KOPT-K1 (cell line): ENCODE measurements around the gene C4orf50.

Source experiments
- H3K27ac ChIP-seq: fragments of 200-600 bp; sonication (generic); 2 replicates; pipeline ENCODE4 v1.5.1; 2016; ENCODE audit warnings: antibody characterized with exemption, mild to moderate bottlenecking, low read depth, low read length; ENCODE audit not compliant: poor library complexity, severe bottlenecking
- H3K36me3 ChIP-seq: fragments of 200-600 bp; sonication (generic); 2 replicates; pipeline ENCODE4 v1.5.1; 2017; ENCODE audit warnings: antibody characterized with exemption, mild to moderate bottlenecking, low read length, moderate library complexity; ENCODE audit not compliant: insufficient read depth
- H3K9me3 ChIP-seq: fragments of 200-600 bp; sonication (generic); 2 replicates; pipeline ENCODE4 v1.5.1; 2017; ENCODE audit warnings: antibody characterized with exemption, low read length, mild to moderate bottlenecking; ENCODE audit not compliant: insufficient read depth, poor library complexity, severe bottlenecking

The C4orf50 gene

DNA sequence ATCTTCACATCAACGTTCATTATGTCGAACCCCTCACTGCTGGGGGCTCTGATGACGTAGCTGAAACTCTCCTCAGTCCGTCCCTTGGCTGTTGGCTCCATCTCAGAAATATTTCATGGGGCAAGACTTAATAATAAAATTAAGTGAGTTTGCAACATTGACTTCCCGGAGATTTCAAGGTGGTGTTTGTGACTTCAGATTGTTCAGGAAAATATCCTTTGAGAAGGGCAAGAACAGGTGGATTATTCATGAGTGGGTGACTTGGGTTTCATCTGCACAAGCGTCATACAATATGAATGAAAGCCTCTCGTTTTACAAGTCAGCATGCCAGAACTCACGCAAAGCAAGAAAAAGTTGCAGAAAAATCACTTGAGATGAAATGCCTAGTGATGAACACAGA lies at the start of gene C4orf50:
TSS of gene C4orf50 (minus strand) at position 101 of the 400 bp plus-strand sequence.
- no peaks in the 10 kb centered on the region for H3K36me3 ChIP-seq
- no peaks in the 10 kb centered on the region for H3K9me3 ChIP-seq
- no peak within 1 kb of the TSS for H3K27ac ChIP-seq

DNA sequence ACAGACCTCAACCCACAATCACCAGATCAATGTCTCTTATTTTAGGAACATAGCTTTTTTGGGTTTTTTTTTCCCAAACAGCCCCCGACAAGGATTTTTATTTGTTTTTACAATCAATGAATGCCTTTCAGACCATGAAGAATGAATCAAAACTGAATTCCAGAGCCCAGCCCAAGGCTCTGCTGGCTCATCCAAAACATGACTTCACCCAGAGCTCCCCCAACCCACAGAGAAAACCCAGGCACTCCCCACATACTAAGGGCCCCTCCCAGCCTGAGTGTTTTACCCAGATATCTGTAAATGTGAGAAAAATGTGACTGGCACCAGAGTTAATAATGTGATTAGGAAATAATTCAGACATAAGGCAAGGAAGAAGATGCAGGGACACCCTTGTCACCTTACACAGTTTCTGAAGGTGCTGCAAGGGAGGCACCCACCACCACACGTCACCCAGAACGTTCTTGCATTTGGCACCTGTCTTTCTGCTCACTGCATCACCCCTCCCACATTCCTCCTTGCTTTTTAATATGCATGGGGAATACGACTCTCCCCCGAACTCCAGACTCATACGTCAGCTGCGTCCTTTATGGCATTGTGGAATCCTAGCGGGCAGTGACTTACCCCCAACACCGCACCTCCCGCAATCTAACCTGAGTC lies 47.8 kb upstream of the C4orf50 start:
- H3K36me3 ChIP-seq, result peaks cover 88% of the 10 kb centered on the region
- peaks cover 12% of the 10 kb centered on the region for H3K9me3 ChIP-seq
- no peak overlapping the region for H3K27ac ChIP-seq

DNA sequence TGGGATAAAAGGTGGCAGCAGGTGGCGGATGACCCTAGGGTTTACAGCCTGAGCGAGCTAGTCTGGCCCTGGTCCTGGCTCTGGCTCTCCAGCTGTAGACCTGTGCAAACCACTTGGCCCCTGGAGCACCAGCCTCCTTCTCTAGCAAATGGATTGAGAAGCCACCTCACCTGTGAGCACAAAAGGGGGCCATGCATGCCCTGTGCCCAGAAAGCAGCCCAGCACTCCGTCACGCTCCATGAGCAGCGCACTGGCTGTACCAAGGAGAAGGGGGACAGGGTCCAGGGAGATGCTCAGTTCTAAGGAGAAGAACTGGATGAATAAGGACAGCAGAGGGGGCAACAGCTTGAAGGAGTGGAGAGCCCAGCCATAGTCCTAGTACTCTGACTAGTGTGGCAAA lies 46.9 kb upstream of the C4orf50 start:
- Histone ChIP-seq H3K9me3 (peaks cover 21% of the 10 kb centered on the region), H3K36me3 (peaks cover 88% of the 10 kb centered on the region), H3K27ac (no peak overlapping the region)

DNA sequence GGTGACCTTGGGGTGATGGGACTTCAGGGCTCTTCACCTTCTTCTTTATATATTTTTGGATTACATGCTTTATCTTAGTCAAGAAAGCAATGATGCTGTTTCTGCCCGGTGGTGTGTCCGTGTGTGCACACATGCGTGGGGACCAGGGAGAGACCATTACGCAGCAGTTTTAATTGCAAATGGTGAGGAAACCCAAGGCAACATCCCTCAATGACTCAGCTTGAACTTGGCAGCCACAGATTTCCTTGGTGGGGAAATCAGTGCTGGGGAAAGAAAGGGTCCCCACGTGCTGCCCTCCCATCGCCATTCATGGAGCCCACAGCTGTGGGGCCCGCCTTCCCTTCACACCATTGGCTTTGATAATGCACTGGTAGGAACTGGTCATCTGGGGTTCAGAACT lies 46.2 kb upstream of the C4orf50 start:
- Histone ChIP-seq H3K9me3 (peaks cover 29% of the 10 kb centered on the region), H3K27ac (no peak overlapping the region), H3K36me3 (peaks cover 88% of the 10 kb centered on the region)

DNA sequence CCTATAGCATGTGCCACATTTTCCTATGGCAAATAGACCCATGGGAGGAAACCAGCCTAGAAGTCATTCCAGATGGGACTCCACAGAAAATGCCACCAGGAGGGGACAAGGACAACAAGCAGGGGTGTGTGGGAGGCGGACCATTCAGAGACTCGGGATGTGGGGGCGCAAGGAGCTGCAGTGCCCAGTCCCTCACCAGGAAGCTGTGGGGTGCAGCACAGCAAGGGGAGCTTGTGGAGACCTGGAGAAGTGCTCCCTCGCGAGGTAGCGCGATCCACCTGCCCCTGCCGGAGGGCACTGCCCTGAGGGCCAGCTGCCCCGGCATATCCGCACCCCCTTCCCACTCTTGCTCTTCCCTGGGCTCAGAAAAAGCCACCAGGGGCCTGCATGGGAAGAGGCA lies 45.5 kb upstream of the C4orf50 start:
- Histone ChIP-seq H3K9me3 (peaks cover 36% of the 10 kb centered on the region), H3K27ac (no peak overlapping the region), H3K36me3 (peaks cover 94% of the 10 kb centered on the region)

DNA sequence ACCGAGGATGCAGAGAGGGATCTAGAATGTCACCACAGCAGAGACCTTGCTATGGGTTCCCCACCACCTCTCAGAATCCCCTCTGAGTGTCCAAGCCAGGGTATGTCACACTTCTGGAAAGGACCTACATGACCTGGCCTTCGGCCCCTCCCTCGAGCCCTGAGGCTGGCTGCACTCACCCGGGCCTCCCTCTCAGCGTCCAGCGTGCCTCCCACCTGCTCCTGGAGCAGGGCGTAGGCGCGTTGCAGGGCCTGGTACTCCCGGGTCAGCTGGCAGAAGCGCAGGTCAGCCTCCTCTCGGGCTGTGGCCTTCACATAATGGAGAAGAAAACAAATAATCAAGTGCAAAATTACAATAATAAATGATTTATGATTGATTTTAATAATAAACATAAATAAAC lies 43.9 kb upstream of the C4orf50 start:
- peaks cover 48% of the 10 kb centered on the region for H3K9me3 ChIP-seq
- H3K27ac ChIP-seq, result no peak overlapping the region
- H3K36me3 ChIP-seq, result peaks cover 99% of the 10 kb centered on the region

DNA sequence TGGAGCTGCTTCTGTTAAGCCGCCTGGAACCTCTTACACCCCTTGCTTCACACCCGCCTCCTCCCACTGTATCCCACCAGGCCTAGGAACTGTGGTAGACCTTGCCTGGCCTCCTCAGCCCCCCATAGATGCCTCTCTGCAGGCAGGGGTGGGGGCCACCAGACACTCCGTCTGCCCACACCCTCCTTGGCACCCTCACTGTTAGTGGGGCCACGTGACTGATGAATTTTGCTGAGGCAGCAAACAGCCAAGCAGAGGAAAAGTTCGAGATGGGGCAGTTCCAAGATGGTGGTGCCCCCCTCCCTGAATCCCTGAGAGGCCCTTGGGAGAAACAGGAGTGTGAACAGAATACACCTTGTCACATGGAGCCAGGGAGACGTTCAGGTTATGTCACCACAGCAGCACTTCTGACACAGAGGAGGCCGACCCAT lies 41.2 kb upstream of the C4orf50 start:
- peaks cover 48% of the 10 kb centered on the region for H3K9me3 ChIP-seq
- peaks cover 100% of the 10 kb centered on the region for H3K36me3 ChIP-seq
- no peak overlapping the region for H3K27ac ChIP-seq

DNA sequence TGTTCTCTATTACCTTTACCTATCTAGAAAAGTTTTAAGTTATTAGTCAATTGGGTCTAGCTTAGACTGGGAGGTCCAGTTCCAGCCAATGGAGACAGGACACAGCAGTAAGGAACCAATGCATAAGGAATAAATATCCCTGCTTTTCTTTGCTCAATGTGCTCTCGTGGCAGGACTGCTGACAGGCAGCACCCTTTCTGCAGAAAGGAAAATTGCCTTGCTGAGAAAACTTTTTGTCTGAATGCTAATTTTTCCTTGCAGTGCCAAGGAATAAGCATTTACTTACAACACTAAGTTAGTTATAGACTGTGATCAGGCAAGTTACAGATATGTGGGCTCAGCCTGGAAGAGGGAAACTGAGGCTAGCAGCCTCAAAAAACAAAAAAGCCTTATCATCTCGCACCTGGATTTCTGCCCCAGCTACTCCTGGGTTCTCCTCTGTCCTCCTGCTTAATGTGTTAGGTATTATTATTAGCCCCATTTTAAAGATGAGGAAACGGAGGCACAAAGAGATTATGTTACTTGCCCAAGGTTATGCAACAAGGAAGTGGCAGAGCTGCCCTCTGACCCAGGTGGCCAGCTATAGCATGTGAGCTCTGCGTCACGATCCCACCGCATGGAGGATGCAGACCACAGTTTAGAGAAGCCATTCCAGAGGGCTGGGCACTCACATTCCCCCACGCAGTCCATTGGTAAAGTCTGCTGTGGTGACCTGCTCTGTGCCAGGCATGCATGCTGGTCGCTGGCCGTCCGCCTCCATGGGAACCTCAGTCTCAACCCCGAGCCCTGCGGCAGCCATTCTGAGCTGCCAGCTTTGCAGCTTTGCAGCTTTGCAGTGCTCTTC lies 40.5 kb upstream of the C4orf50 start:
- Histone ChIP-seq H3K9me3 (peaks cover 48% of the 10 kb centered on the region), H3K36me3 (peaks cover 100% of the 10 kb centered on the region), H3K27ac (no peak overlapping the region)

DNA sequence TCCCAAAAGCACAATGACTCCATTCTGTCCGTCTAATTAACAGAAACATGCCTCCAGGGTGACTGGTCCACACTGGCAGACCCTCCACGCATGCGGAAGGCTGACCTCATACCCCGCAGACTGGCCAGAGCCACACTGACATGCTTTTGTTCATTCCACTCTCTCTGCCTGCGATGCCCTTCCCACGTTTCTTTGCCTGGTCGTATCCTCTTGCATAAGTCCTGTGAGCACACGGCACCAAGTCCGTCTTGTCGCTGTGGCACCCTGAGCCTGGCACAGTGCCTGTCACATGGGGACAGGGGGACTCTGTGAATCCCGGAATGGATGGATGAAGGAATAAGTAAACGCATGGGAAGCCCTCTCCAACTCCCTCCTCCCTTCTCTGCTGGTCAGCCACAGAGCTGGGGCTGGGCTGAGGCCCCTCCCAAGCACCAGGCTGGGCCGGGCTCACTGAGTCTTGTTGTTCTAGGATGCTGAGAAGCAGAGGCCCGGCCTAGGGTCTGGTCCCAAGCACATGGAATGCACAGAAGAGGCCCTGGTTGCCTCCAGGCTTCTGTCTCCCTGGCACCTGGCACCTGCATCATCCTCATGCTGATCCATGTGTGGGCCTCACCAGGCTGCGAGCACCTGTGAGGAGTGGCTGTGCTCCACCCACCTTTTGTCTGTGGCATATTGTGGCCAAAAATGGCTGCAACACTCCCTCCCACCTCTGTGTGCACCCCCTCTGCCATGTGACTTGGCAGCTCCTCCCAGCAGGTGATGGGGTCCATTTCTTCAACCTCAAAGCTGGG lies 38.9 kb upstream of the C4orf50 start:
- H3K36me3 ChIP-seq, result peaks cover 100% of the 10 kb centered on the region
- peaks cover 48% of the 10 kb centered on the region for H3K9me3 ChIP-seq
- H3K27ac ChIP-seq, result no peak overlapping the region

DNA sequence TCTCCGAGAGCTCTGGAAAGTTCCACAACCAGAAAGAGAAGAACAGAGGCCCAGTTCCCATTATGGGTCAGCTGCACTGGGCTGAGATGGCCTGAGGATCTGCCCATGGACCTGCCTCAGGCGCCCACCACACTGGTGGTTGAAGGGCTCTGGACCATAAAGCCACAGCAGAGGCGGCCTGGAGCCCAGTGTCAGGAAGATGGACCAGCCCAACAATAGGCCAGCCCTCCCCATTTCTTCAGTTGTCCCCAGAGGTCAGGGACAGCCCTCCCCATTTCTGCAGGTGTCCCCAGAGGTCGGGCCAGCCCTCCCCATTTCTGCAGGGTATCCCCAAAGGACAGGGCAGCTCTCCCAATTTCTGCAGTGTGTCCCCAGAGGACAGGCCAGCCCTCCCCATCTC lies 37.2 kb upstream of the C4orf50 start:
- Histone ChIP-seq H3K36me3 (peaks cover 95% of the 10 kb centered on the region), H3K27ac (no peak overlapping the region), H3K9me3 (peaks cover 30% of the 10 kb centered on the region)

DNA sequence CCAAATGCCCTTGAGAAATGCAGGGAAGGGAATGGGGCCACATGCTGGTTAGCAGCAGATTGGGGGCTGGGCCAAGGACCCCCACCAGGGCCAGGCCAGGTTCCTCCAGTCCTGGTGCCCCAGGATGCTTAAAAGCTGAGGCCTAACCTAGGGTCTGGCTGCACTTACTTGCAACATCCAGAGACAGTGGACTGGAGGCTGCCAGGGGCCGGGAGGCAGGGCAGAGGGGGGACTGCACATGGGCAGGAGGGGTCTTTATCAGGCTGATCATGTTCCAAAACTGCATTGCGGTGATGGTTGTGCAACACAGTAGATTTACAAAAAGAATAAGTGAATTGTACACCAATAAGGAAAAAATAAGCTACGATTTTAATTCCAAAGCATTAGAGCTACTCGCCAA lies 36.8 kb upstream of the C4orf50 start:
- Histone ChIP-seq H3K36me3 (peaks cover 95% of the 10 kb centered on the region), H3K9me3 (peaks cover 26% of the 10 kb centered on the region), H3K27ac (no peak overlapping the region)

DNA sequence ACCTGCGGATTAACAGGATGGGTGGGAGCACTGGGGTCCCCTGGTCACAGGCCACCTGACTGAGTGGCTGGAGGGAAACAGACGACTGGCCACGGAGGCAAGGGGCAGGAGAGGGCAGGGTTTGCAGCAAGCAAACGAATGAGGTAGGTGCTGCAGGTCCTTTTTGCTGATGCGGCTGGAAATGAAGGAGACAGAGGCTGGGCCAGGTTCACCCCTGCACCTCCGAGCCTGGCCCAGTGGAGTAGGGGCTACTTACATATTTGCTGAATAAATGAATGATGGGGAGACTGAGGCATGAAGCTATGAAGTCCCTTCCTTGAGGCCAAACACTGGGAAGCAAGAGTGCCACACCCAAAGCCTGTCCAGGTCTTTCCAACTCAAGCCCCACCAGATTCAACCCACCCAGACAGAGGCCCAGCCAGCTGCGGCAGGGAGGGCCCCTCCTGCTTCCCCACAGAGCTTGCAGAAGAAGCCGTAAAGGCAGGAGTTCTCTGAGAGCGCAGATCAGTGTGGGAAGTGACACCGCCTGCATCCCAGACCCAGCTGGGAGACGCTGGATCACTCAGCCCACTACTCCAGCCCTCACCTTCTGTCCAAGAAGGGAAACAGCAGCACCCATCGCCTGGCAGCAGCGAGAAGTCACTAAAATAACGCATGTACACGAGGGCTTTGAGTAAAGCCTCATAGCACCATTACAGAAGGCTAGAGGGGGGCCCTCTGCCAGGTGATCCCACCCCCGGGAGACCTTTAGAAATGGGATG lies 36.1 kb upstream of the C4orf50 start:
- Histone ChIP-seq H3K27ac (no peak overlapping the region), H3K36me3 (peaks cover 95% of the 10 kb centered on the region), H3K9me3 (peaks cover 19% of the 10 kb centered on the region)

DNA sequence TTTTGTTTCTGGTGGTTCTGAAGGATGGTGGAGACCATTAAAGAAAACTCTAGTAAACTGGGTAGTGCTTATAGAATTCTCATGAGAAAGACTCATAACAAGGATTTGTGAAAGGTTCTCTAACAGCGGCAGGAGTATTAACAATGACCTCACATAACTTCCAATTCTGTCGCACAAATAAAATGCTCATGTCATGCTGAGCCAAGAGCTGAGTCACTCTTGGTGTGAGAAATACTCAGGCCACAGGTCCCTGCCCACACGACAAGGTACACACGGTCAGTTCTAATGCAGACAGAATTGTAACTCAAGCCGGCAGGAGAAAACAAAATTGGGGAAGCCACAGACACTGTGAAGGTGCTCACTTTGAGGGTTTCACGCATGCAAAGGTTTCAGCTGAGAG lies 34.4 kb upstream of the C4orf50 start:
- H3K36me3 ChIP-seq, result peaks cover 90% of the 10 kb centered on the region
- no peak overlapping the region for H3K27ac ChIP-seq
- H3K9me3 ChIP-seq, result peaks cover 3% of the 10 kb centered on the region

DNA sequence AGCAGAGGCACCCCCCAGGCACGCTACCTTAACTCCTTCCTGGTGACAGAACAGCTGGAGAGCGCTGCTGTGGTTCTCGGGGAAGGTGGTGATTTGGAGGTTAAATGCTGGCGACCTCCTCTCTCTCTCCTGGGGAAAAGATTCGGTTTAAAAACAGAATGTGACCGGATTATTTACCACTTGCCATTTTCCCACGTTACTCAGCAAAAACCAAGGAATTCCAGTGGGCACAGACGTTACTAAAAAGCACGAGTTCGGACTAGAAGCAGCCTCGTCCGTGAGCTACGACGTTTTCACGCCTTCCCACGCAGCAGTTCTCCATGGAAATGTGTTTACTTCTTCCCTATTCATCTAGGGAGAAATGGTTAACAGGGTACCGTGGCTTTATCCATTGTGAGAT lies 32.3 kb upstream of the C4orf50 start:
- Histone ChIP-seq H3K9me3 (no peaks in the 10 kb centered on the region), H3K27ac (no peak overlapping the region), H3K36me3 (peaks cover 78% of the 10 kb centered on the region)
